Midbrain (tissue), 1 donor: ENCODE measurements around the gene HSPG2.
"Not testable (repeated sequence)": the region's sequence is repeated elsewhere in the genome, so short reads cannot be mapped to it uniquely, and the experiment has no call there.

Experiments used
- DNase-seq: peaks from one replicate; lab custom pipeline; 2025; lab: John Stamatoyannopoulos, UW

The HSPG2 gene

GRCh38 chr1:21932127-21932526 lies 5.0 kb downstream of the HSPG2 start:
- no peak for DNase-seq

DNA sequence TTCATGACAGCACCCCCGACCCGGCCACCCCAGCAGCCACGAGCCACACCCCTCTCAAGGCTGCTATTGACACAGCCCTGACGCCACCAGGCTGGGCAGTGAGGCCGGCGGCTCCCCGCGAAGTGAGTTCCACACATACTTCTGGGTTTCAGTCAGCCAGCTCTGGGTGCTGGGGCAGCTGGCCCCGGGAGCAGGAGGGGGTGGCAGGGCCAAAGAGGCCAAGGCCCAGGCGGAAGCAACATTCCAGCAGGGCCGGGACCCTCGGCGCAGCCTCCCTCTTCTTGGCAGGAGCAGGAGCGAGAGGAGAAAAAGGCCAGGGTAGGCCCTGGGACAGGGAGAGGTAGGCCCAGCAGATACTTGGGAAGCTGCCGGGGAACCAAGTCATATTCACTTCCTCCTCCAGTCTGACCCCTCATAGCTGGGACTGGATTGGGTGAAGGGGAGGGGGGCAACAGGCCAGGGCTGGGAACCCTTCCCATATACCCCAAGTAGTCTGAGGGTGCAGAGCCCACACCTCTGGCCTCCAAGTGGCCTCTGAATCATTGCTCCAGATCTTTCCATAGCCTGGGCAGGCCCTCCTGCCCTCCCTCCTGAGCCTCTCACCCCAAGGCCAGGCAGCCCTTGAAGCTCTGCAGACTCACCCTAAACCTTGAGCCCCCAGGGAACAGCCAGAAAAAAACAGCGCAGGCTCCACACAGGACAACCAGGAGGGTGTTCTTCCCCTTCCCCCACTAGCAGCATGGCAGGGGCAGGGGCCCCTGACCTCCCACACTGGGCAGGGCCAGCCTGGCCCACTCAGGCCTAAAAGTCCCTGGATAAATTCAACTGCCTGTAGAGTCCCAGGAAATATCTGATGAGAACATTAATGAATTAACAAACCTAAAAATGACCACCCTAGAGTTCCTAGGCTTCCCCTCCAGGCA lies 5.7 kb downstream of the HSPG2 start:
- DNase-seq: no peak

DNA sequence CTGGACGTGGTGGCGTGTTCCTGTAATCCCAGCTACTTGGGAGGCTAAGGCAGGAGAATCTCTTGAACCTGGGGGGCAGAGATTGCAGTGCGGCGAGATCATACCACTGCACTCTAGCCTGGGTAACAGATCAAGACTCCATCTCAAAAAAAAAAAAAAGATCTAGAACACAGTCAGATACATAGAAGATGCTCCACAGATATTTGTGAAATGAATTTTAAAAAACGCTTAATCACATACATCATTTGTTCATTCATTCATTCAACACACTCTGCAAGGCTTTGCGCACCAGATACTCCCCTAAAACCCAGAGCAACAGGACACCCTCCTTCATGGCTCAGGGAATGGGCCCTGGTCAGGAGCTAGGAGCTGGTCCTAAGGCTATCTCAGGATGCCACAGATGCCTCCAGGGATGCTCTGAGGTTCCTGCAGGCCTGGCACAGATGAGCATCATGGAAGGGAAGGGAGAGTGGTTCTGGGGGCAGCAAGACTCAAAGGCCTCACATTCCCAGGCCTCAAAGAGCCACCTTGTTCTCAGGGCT lies 6.4 kb downstream of the HSPG2 start:
- no peak for DNase-seq

- no peak for DNase-seq
Observed at GRCh38 chr1:21930080-21930571, 7.0 kb downstream of the HSPG2 start.

- no peak for DNase-seq
Observed at GRCh38 chr1:21927533-21928237, 9.4 kb downstream of the HSPG2 start.

DNA sequence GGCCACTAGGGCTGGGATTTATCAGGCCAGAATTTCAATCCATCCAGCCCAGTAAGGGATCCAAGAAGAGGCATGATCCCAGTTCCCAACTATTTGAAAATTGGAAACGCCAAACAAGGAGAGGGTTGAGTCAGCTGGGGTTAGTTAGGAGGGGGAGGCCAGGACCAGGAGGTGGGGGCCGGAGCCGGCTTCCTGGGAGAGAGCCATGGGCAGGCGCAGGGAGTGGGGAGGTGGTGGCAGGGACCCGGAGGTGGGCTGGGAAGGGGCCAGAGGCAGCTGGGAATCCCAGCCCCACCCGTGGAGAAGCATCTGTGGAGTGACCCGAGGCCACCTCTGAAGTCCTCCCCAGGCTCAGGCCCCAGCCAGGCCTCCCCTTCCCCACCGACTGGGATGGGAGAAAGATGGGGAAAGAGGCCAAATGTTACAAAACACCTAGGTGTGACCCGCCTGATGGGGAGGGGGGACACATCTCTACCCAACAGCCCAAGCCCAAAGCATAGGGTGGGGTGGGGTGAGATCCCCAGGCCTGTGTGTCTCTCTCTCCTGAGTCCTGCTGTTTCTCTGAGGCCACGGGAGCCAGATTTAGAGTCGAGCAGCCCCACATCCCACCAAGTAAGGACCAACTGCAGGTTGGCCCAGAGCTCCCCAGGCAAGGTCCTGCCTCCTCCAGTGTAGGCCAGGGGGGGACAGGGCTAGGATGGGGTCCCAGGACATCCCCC lies 10.1 kb downstream of the HSPG2 start:
- no peak for DNase-seq

GRCh38 chr1:21926065-21926464 lies 11.0 kb downstream of the HSPG2 start:
- DNase-seq: no peak

- no peak for DNase-seq
Observed at GRCh38 chr1:21925334-21925940, 11.7 kb downstream of the HSPG2 start.

- DNase-seq: no peak
Observed at GRCh38 chr1:21924503-21925005, 12.6 kb downstream of the HSPG2 start.

- DNase-seq: no peak
Observed at GRCh38 chr1:21922090-21923013, 14.8 kb downstream of the HSPG2 start.

DNA sequence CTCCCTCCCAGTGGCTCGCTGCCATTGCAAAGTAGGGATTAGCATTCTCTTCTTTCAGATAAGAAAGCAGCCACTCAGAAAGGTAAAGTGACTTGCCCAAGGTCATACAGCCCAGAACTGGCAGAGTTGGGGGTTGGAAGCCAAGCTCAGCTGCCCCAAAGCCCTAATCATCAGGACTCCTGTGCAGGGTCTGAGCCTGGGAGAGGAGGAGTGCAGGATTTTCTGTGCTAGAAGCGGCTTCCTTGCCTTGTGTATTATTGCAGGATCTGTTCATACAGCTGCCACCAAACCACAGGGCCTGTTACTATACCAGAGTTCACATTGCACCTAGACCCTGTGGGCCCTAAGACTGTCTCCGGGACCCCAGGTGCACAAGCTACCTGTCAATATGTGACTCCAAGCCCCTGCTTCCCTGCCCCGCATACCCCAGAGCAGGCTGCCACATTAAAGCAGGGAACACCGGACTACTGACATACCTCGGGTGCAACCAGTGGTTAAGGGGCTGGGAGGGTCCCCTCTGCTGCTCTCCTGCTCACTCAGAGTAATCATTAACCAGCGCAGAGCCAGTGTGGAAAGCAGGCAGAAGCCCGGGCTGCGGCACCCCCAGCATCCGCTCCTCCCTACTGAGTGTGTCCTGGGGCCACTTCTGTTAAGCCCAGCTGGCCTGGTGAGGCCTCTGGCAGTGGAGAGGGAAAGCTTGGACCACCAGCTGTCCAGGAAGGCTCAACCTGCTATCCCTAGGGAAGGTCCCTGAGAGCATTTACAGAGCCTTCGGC lies 15.8 kb downstream of the HSPG2 start:
- DNase-seq: no peak

- DNase-seq: no peak
Observed at GRCh38 chr1:21919520-21919919, 17.6 kb downstream of the HSPG2 start.

- DNase-seq: not testable (repeated sequence)
Observed at GRCh38 chr1:21917239-21917631, 19.9 kb downstream of the HSPG2 start.

DNA sequence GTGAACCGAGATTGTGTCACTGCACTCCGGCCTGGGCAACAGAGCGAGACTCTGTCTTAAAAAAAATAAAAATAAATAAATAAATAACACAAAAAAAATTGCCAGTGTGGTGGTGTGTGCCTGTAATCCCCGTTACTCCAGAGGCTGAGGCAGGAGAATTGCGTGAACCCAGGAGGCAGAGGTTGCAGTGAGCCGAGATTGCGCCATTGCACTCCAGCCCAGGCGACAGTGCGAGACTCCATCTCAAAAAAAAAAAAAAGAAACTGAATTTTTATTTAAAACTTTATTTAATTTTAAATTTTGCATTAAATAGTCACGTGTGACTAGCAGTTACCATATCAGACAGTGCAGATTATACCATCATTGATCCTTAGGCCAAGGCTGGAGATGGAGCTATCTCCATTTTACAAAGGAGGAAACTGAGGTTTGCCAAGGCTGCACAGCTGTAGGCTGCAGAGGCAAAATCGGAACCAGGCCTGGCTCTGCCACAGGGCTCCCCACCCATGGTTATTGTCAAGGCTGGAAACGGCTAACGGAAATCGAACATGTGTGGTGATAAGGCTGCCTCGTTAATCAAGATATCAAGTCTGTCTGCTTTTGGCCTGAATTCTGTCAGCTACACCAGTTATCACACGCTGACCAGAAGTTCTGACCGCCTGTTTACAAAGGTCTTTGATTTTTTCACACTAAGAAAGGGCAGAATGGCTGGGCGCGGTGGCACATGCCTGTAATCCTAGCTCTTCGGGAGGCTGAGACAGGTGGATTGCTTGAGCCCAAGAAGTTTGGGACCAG lies 20.5 kb downstream of the HSPG2 start:
- no peak for DNase-seq

GRCh38 chr1:21914880-21915640 lies 22.1 kb downstream of the HSPG2 start:
- no peak for DNase-seq

- DNase-seq: no peak
Observed at GRCh38 chr1:21914450-21914849, 22.7 kb downstream of the HSPG2 start.

DNA sequence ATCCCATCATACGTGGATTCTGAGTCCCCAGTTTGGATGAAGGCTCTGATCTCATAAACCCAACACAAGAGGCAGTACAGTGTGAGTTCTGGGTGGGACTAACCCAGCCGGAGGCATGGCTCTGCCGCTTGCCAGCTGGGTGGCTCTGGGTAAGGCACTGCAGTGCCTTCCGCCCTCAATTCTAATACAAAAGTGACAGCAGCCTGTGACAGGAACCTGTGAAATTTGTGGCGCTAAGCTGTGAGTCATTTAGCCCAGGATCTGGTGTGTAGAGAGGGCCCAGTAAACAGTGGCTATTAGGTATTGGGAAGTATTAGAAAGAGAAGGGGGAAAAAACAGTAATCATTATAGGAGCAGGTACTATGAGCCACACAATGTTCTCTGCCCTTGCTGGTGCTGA lies 23.3 kb downstream of the HSPG2 start:
- DNase-seq: no peak

DNA sequence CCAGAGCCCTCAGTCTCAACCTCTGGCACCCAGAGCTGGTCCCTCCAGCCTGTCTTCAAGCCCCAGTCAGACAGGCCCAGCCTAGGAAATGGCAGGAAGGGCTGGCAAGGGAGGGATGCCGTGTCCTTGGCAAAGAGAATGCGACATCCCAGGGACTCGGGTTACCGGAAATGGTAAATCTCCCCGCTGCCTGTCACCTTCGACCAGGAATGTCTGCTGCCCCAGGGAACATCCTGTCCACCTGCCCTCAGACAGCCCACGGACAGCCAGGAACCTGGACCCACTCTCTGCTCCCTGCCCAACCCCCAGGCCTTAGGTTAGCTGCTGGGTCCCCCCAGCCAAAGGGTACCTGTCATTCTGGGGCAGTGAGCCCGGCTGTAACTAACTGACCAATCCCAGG lies 23.9 kb downstream of the HSPG2 start:
- no peak for DNase-seq
